Right ventricle myocardium superior (tissue), 1 donor: ENCODE measurements around the gene RELL1. TPM values are rescaled to one million over a fixed set of nuclear protein-coding genes. Genes with fewer than 3 reads are reported as not detected.

Experiments
- ATAC-seq: fragments of 200-7000 bp; cut with Tn5 transposase; one replicate; pipeline ENCODE4 v1.9.1; 2020; ENCODE audit warnings: mild to moderate bottlenecking; ENCODE audit not compliant: poor library complexity
- DNase-seq: peaks from one replicate; pipeline ENCODE4 v3.0.0-alpha.2; 2020
- intact Hi-C: fragments of 100-400 bp; cut with DNase I; formaldehyde crosslinking; loops from one replicate; pipeline ENCODE4 v1.11.2; 2022
- long read RNA-seq: library from polyadenylated mRNA; unstranded; transcript quantifications from one replicate; pipeline ENCODE4 v2.0.0, GENCODE V29; 2021
- total RNA-seq: library from RNA; stranded (reverse); fragmentation: NEBNext Ultra II Directional; extraction: Animal tissue kit (Norgen Biotek cat#: 25700); gene quantifications from one replicate; pipeline ENCODE4 v1.2.1, GENCODE V29; 2021
- donor health status: DM: no; HTN: yes; CAD: no; lungs with severe emphysema.

RELL1 gene, protein sequence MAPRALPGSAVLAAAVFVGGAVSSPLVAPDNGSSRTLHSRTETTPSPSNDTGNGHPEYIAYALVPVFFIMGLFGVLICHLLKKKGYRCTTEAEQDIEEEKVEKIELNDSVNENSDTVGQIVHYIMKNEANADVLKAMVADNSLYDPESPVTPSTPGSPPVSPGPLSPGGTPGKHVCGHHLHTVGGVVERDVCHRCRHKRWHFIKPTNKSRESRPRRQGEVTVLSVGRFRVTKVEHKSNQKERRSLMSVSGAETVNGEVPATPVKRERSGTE
- total RNA-seq, result 15.8 TPM
- long read RNA-seq, transcript RELL1-202 (7 exons, 1,350 nt), result major isoform, 11 of 15 reads
- long read RNA-seq, partial matches to known transcripts, result 0 of 15 reads
- long read RNA-seq, other reads (novel, unspliced or antisense), result 4 of 15 reads

DNA sequence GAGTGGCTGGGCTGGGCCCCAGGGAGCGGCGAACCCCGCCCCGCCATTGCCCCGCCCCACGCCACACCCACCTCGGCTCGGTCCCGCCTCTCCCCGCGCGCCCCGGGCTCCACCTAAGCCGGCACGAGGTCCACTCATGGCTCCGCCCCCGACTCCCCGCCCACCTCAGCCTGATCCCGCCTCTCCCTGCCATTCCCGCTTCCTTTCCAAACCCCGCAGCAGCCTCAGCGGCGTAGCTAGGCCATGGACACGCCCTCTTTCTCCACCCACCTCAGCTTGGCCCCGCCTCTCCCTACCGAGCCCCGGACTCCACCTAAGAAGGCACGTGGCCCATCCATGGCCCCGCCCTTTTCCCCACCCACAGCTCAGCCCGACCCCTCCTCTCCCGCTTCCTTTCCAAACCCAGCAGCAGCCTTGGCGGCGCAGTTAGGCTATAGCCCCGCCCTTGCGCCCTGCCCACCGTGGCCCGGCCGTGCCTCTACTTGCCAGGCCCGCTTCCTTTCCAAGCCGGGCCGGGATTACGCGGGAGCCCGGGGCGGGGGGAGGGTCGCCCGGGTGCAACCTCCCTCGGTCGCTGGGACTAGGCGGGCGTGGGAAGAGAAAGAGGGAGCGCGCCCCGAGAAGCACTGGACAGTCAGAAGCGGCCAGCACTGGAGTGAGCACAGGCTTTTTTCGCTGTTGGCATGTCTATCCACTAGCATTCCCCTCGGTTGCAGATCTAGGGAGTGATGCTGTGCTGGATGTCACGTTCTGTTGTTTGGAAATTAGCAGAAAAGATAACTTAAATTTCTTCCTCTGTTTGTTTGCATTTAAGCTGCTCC, at the start of gene RELL1:
TSS of gene RELL1 (minus strand) at position 4 of the 821 bp plus-strand sequence. CDS start 89 bp downstream, outside the sequence.
- ATAC-seq (peak; percentile 96), DNase-seq (peak; percentile 100)
- intact Hi-C loops, result loop anchor here (10.0 kb wide), 2 partner anchors 82 to 108 kb away; no protein-coding TSS in a partner anchor

DNA sequence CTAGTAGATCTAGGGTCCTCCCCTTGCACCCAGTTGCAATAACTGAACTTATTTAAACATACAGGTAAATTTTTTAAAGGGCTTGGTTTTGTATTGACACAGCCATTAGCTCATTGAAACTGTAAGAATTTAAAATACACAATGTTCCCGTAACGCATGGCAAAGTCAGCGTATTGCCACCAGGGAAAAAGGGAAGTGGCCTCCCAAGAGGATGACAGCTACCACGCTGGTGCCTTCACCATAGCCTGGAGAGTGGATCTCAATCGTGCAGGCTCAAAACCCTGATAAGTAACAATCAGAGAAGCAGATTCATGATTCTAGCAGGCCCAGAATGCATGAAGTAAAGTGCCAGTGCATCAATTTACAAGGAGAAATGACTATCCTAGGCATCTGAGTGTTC, 49.4 kb upstream of the RELL1 start:
- intact Hi-C loops, result no loop called here
- ATAC-seq (peak; percentile 60), DNase-seq (no peak)

DNA sequence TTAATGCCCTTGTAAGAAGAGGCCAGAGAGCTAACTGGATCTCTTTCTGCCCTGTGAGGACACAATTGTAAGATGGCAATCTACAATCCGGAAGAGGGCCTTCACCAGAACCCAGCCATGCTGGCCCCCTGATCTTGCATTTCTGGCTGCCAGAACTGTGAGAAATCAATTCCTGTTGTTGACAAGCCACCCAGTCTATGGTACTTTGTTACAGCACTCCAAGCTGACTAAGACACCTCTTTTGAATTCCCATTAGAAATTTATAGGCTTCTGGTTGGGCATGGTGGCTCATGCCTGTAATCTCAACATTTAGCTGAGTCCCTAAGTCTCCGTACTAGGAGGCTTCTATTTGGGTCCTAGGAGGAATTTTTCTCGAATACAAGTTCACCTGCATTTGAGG, 48.8 kb upstream of the RELL1 start:
- intact Hi-C loops, result no loop called here
- no peak for DNase-seq

DNA sequence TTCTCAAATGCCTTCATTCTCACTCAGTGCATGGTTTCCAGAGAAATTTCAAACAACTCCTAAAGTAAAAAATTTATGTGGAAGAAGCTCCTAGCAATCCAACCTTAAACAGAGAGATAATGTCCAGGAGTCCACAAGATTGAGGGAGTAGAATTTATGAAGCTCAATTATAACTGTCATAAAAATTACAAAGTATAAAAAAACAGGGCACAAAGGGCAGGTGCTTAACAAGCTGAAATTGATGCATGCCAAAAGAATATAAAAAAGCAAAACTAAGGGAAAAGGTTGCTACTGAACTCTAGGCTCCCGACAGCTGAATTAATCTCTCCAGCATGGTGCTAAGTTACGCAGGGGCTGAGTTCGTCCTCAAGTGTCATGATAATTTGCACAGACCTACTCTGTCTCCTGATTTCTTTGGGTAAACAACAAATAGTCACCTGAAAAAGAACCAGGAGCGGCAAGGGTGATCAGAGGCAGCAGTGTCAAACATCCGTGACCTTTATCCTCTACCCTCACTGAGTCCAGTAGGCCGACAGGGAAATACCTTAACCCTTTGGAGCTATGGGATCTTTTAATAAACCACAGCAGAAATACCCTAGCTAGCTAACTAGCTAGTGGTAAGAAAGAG, 47.2 kb upstream of the RELL1 start:
- ATAC-seq, result no peak
- no peak for DNase-seq
- intact Hi-C loops, result no loop called here

More for the DNA sequence above, 48.8 kb upstream of the RELL1 start:
- ATAC-seq, result no peak

DNA sequence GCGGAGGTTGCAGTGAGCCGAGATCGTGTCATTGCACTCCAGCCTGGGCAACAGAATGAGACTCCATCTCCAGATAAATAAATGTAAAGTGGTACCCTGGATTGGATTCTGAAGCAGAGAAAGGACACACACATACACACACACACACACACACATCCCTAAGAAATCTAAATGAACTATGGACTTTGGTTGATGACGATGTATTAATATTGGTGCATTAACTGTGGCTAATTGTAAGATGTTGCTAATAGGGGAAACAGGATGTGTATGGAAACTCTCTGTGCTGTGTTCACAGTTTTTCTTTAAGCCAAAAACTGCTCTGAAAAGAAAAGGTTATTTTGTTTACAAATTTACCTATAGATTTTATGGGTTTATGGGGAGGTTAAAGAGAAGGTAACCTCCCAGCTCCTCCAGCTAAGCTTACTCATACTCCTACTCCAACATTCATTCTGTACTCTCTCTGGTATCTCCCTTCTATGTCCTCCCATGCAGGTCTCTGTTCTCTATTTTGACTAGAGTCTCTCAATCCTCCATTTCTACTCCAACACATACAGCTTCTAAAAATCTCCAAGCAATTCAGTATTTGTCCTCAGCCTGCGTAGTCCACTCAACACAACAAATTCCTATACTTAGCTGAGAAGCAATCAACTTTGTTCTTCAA, 46.5 kb upstream of the RELL1 start:
- no peak for ATAC-seq
- no peak for DNase-seq
- intact Hi-C loops, result no loop called here

DNA sequence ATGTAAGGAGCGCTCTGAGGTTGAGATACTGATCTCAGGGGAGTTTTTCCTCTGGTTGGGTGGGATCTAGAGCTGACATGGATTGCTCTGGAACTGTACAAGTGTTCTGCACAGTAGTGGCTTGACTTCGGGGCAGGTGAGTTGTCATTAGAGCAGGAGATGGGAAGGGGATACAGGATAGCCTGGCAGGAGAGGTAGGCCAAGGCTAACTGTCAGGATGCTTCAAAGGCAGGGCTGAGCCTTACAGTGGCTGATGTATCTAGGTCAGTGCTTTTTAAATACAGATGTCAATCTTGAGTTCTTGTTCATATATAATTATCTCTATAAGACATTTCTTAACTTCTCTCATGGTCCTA, 43.5 kb upstream of the RELL1 start:
- DNase-seq (no peak), ATAC-seq (no peak)
- intact Hi-C loops, result no loop called here

DNA sequence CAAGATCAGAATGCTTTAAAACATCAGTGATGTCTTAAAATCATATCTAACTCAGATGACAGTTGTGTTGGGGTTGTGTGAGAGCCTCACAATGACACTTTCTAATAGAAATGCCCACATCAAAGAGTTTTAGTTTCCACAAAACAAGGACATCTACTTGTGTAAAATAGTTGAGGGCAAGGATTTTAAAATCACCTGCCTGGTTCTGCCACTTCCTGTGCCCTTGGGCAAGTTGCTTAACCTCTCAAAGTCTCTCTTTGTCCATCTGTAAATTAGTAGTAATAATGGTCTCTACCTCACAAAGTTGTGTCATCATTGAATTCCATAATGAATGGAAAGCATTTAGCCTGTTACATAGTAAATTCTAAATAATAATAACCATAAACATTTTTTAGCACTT, 41.9 kb upstream of the RELL1 start:
- DNase-seq (no peak), ATAC-seq (no peak)
- intact Hi-C loops, result no loop called here

DNA sequence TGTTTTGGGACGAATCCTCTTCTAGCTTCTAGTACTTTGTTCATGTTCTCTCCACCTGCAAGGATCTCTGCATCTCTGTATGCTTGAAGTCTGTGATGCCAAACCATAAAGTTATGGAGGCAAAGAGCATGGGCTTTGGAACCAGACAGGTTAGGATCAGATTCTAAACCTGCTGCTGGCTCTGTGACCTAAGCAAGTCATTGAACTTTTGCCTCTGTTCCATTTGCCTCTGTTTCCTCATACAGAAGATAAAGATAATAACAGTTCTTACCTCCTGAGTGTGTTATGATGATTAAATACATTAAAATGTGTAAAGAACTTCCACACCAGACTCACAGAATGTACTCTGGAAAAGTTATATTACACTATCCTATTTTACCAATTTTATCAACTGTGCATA, 41.5 kb upstream of the RELL1 start:
- DNase-seq (no peak), ATAC-seq (no peak)
- intact Hi-C loops, result no loop called here

DNA sequence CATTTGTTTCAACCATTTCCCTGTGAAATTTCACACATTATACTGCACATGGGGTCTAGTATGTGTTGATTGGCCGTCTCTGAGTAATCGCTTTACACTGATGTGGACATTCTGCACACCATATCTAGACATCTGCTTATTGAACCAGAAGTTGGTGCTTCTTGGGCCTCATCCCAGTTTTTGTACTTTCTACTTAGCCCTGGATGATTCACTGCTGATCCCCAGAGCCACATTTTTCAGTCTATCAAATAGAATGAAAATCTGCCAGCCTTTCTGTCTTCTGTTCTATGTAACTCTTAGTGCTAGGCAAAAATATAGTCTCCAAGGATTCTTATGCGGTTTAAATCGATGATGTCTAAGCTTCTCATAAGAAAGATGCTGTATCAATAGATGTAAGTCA, 40.5 kb upstream of the RELL1 start:
- DNase-seq, result no peak
- ATAC-seq, result no peak
- intact Hi-C loops, result no loop called here

DNA sequence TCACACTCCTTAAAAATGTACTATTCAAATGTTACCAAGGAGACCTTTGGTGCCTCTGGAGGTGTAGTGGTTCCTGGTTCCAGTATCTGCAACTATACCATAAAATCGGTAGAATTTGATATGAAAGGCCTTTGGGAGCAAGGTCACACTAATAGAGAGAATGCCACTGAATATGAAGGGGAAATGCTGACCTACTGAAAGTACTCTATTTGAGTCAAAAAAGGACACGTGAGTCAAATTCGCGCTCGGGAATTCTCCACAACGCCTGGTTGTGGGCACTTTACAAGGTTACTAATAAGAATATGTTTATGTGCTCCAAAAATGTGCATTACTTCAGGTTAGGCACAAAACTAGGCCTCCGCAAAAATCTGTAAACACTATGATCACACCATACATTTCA, 39.5 kb upstream of the RELL1 start:
- DNase-seq (no peak), ATAC-seq (no peak)
- intact Hi-C loops, result no loop called here

DNA sequence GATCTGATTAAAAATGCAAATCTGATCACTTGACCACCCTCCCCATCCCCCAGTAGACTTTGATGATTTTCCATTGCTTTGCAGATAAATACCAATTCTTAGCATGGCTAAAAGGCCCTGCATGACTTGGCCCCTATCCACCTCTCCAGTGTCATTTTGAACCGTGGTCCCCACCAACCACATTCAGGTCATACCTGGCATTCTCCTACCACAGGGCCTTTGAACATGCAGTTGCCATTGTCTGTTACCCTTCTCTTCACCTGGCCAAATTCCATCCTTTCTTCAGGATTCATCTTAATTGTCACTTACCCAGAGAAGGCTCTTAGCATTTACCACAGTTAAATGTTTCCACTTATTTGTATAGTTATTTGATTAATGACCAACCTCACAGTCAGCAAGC, 36.9 kb upstream of the RELL1 start:
- no peak for DNase-seq
- intact Hi-C loops, result no loop called here
- no peak for ATAC-seq

DNA sequence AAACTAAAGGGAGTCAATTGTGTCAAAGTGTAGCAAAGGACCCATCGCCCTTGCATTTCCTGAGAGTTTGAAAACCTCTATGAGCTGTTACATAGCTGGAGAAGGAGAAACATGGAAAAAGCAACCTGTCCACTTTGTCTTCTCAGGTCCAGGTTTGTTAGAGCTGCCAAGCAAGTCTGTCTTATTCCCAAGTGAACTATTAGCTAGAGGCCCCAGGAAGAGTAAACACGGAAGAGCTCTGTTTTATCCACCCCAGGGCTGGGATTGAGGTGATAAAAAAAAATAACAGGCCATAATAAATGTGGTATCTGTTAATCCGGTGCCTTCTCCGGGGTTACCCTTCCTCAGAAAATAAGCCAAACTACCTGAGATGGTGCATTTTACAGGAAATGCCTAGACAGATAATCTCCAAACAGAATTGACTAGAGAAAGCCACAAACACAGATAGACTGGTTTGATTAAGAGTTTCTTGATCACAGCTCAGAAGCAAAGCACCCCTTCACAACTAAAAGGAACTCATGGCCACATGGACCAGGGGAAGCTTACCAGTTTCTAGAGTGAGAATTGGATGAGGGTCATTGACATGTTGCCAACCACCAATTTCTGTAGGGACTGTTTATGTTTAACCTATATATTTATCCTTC, 35.9 kb upstream of the RELL1 start:
- DNase-seq (no peak), ATAC-seq (no peak)
- intact Hi-C loops, result no loop called here

DNA sequence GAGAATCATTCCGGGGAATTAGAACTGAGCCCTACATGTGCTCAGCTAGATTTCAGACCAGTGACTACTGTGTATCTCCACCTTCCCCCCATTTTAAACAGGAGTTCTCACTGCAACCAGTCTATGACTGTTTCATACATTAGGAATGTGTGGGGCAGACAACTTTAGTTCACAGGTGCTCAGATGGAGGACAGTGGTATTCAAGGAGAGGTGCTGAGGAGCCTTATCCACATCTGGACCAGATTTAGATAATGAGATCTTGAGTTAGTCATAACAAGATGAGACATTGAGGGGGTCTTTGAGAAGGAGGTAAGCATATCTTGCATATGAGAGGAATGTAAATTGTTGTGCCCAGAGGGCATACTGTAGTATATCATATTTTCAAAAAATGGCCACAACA, 32.8 kb upstream of the RELL1 start:
- intact Hi-C loops, result no loop called here
- DNase-seq (no peak), ATAC-seq (no peak)

DNA sequence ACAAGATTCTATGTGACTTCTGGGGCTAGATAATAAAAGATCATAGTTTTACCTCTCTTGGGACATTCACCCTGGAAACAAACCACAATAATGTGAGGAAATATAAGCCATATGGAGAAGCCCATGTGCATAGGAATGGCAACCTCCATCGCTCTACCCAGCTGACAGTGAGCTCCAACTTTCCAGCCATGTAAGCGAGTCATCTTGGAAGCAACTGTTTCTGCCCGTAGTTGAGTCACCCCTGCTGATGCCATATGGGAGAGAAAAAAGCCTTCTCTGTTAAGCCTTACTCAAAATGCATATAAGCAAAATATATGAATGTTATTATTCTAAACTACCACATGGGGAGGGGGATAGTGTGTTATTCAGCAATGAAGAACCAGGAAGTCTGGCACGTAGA, 31.4 kb upstream of the RELL1 start:
- ATAC-seq, result no peak
- no peak for DNase-seq
- intact Hi-C loops, result no loop called here

DNA sequence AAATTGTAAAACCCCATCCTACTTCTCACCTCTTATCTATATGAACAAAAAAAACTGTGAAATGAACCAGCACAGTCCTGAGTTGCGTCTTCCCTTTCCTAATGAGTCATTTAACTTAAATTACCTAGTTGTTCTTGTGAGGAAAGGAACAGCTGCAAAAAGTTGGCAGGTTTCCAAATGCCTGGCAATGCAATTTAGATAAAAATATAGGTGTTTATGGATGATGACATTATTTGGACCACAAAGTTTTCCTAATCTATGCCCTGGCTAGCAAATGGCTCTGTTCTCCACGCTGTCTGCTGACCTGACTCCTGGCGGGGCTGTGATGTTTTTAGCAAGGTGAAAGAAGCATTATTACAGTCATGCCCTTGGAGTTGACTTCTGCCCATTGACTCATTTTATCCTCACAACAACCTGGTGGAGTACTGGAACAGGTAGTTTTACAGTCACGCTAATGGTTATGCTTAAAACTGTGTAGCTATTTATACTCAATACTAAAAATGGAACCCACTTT, 29.8 kb upstream of the RELL1 start:
- intact Hi-C loops, result no loop called here
- DNase-seq (no peak), ATAC-seq (peak; percentile 45)

DNA sequence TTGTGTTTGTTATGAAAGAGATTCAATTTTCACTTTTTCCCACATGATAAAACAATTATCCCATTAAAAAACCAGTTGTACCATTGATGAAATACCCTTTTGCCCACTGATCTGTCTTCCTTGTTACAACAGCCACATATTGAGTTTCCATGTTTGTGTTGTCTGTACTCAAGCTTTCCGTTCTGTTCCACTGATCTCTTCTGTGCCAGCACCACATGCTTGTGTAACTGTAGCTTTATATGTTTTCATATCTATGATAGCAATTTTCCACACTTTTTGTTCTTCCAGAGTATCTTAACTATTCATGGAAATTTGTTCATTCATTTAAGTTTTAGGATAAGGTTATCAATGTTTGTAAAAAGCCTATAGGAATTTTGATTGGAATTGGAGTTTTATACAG, 24.3 kb upstream of the RELL1 start:
- no peak for DNase-seq
- ATAC-seq, result no peak
- intact Hi-C loops, result no loop called here

DNA sequence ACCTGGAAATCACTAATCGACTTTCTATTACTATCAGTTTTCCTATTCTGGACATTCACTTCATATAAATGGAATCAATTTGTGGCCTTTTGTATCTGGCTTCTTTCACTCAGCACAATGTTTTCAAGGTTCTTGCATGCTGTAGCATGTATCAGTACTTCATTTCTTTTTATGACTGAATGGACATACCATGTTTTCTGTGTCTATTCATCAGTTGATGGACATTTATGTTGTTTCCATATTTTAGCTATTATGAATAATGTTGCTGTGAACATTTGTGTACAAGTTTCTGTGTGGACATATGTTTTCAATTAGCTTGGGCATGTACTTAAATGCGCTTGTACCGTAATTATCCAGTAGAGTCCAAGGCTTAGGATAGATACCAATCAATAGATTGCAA, 19.9 kb upstream of the RELL1 start:
- intact Hi-C loops, result no loop called here
- DNase-seq (no peak), ATAC-seq (no peak)

DNA sequence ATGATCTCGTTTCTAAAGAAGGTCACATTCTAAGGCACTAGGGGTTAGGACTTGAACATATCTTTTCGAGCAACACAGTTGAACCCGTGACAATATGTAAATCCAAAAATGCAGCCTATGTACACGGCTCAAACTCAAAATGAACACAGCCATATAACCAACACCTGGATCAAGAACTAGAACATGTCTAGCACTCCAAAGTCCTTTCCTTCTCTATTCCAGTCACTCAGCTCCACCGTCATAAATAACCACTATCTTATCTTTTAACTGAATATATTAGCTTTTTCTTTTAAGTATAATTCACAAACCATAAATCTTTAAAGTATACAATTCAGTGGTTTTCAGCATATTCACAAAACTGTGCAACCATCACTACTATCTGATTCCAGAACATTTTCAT, 19.4 kb upstream of the RELL1 start:
- DNase-seq, result no peak
- no peak for ATAC-seq
- intact Hi-C loops, result no loop called here
